ENCODE results near the gene RABGAP1L.

DNA sequence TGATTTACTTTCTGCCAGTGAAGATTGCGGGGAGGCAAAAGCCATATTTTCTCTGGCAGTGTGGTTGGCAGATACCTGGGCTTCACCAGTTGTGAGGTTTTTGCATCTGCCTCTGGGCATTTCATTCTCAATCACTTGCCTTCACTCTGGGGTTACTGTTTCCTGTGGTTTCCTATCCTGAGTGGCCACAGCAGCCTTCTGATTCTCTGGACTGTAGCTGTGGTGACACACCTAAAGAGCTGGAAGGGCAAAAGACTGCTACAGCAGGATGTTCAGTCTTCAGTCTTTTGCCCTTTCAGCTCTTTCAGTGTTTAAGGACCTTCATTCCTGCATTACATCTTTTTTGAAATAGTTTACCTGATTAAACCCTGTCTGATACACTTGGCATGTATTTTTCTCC lies 237.9 kb downstream of the RABGAP1L start:
- TF ChIP-seq POLR2A (IDR thresholded peaks at IDR 0.05; ENCODE audit: extremely low read depth, insufficient read length) = no peak
- no peak for TF ChIP-seq CTCF (IDR thresholded peaks at IDR 0.05; ENCODE audit: low read depth, low read length)
- TF ChIP-seq MYC (IDR thresholded peaks at IDR 0.05; ENCODE audit: low read depth, low read length) = no peak
